Transverse colon (tissue), 4 donors: ENCODE data around the gene ABCG2. TPM values are rescaled to one million over a fixed set of nuclear protein-coding genes. Genes with fewer than 3 reads are reported as not detected.

Source experiments
- DNase-seq: peaks from one replicate; pipeline ENCODE4 v3.0.0-alpha.2; 2019
- H3K27ac ChIP-seq, 4 donors: fragments of 200-600 bp; sonication (generic); 2 replicates each; pipeline ENCODE4 v1.5.1; 2016 to 2018; ENCODE audit warnings: inconsistent platforms in 4 of 4
- H3K27me3 ChIP-seq: fragments of 200-600 bp; sonication (generic); 2 replicates; pipeline ENCODE4 v1.5.1; 2017; ENCODE audit warnings: inconsistent platforms
- H3K36me3 ChIP-seq, 4 donors: fragments of 200-600 bp; sonication (generic); 2 replicates each; pipeline ENCODE4 v1.5.1; 2017 to 2019; ENCODE audit warnings: inconsistent platforms in 4 of 4
- H3K4me1 ChIP-seq, 4 donors: fragments of 200-600 bp; sonication (generic); 2 replicates each; pipeline ENCODE4 v1.5.1; 2017 to 2020; ENCODE audit warnings: inconsistent platforms in 4 of 4
- H3K4me3 ChIP-seq, 4 donors: fragments of 200-600 bp; sonication (generic); 1 replicate in 1 of 4; 2 replicates in 3 of 4; pipeline versions ENCODE4 v1.5.1 to v1.6.1; 2017 to 2019; ENCODE audit warnings: inconsistent platforms in 4 of 4
- H3K9me3 ChIP-seq, 2 donors: fragments of 200-600 bp; sonication (generic); 2 replicates each; pipeline ENCODE4 v1.5.1; 2017 to 2019; ENCODE audit warnings: inconsistent platforms in 2 of 2
- CTCF ChIP-seq, 5 experiments: fragments of 200-600 bp in 3 of 5; fragments of 450-650 bp in 2 of 5; sonication (generic) in 3 of 5; IDR thresholded peaks; 1 replicate in 2 of 5; 2 replicates in 3 of 5; pipeline ENCODE4 v1.5.1; 2016 to 2017; ENCODE audit warnings: antibody characterized with exemption in 5 of 5, inconsistent platforms in 3 of 5, mild to moderate bottlenecking in 2 of 5, moderate library complexity in 1 of 5
- EP300 ChIP-seq: sonication (generic); formaldehyde crosslinking; IDR thresholded peaks from one replicate; pipeline ENCODE4 v1.6.1; 2017; ENCODE audit warnings: antibody characterized with exemption, low read depth
- POLR2A ChIP-seq: fragments of 450-650 bp; IDR thresholded peaks from one replicate; pipeline ENCODE4 v1.6.1; 2016; ENCODE audit warnings: antibody characterized with exemption, mild to moderate bottlenecking, moderate library complexity
- POLR2AphosphoS5 ChIP-seq, 3 donors: sonication (generic); formaldehyde crosslinking; IDR thresholded peaks; one replicate each; pipeline ENCODE4 v1.6.1; 2016; ENCODE audit warnings: antibody characterized with exemption in 3 of 3
- WGBS, 2 donors: methylation state at CpG; one replicate each; pipeline ENCODE4 v1.1.5; 2018; ENCODE audit warnings: low coverage in 1 of 2; 5-methylcytosine and 5-hydroxymethylcytosine counted together
- in situ Hi-C, 4 donors: fragments of 200-750 bp; cut with MboI; loops; one replicate each; pipeline versions ENCODE4 v1.15.0 to v1.15.1; 2017; ENCODE audit warnings: low sequenced_read_pairs in 3 of 4, low pct_ligation_motif_present in 1 of 4, low pct_unique_long_range_greater_than_20kb in 1 of 4
- intact Hi-C: fragments of 100-400 bp; cut with DNase I; formaldehyde crosslinking; loops from one replicate; pipeline ENCODE4 v1.15.1; 2023; ENCODE audit warnings: low total_unique reads
- total RNA-seq, 4 donors: library from RNA; depleted of rRNA; stranded (reverse); fragments of >200 nt; gene quantifications; one replicate each; pipeline ENCODE4 v1.1.0, GENCODE V29; 2016

The ABCG2 gene
- total RNA-seq, 4 donors from 2014 or later = 5.6 to 36.6 (median 21.4) TPM

- TF ChIP-seq POLR2A (no peak), POLR2AphosphoS5 (IDR thresholded peaks at IDR 0.05) (no peak), EP300 (no peak), CTCF (IDR thresholded peaks at IDR 0.05) (no peak)
- no peak for DNase-seq
- Histone ChIP-seq H3K4me1 (peaks cover 4 to 38% (median 21%) of the 10 kb centered on the region in 4 donors), H3K36me3 (no peaks in the 10 kb centered on the region), H3K27ac (no peak overlapping the region), H3K4me3 (no peak overlapping the region), H3K9me3 (no peaks in the 10 kb centered on the region), H3K27me3 (no peaks in the 10 kb centered on the region)
- WGBS, 2 donors = 61 to 71% methylated on average over 2 to 4 of the region's 4 CpGs
- intact Hi-C loops (no loop called here), in situ Hi-C loops (no loop called here)
Observed at GRCh38 chr4:88104902-88105610, 53.4 kb downstream of the ABCG2 start.

- intact Hi-C loops = no loop called here
- 87 to 89% methylated on average over 7 of the region's 7 CpGs for WGBS, 2 donors
- no peak for TF ChIP-seq POLR2AphosphoS5 (IDR thresholded peaks at IDR 0.05)
- no peak for TF ChIP-seq CTCF (IDR thresholded peaks at IDR 0.05)
- TF ChIP-seq POLR2A = no peak
- TF ChIP-seq EP300 = no peak
- DNase-seq = no peak
- no peak overlapping the region for H3K27ac ChIP-seq
- no peaks in the 10 kb centered on the region for H3K36me3 ChIP-seq
- peaks cover 0 to 7% (median under 1%) of the 10 kb centered on the region in 4 donors for H3K4me1 ChIP-seq
- in situ Hi-C loops = no loop called here
- no peaks in the 10 kb centered on the region for H3K27me3 ChIP-seq
- H3K4me3 ChIP-seq = no peak overlapping the region
- H3K9me3 ChIP-seq = no peaks in the 10 kb centered on the region
Observed at GRCh38 chr4:88102026-88102425, 56.4 kb downstream of the ABCG2 start.

- no peak overlapping the region for H3K4me3 ChIP-seq
- H3K27ac ChIP-seq = no peak overlapping the region
- H3K36me3 ChIP-seq = no peaks in the 10 kb centered on the region
- TF ChIP-seq EP300 = no peak
- TF ChIP-seq POLR2AphosphoS5 (IDR thresholded peaks at IDR 0.05) = no peak
- TF ChIP-seq POLR2A = no peak
- intact Hi-C loops (no loop called here), in situ Hi-C loops (no loop called here)
- H3K4me1 ChIP-seq = peaks cover 0 to 1% (median 0%) of the 10 kb centered on the region in 4 donors
- no peaks in the 10 kb centered on the region for H3K27me3 ChIP-seq
- DNase-seq = no peak
- WGBS, 2 donors = 59 to 82% methylated on average over 5 to 6 of the region's 6 CpGs
- H3K9me3 ChIP-seq = no peaks in the 10 kb centered on the region
Observed at GRCh38 chr4:88101165-88101564, 57.3 kb downstream of the ABCG2 start.

DNA sequence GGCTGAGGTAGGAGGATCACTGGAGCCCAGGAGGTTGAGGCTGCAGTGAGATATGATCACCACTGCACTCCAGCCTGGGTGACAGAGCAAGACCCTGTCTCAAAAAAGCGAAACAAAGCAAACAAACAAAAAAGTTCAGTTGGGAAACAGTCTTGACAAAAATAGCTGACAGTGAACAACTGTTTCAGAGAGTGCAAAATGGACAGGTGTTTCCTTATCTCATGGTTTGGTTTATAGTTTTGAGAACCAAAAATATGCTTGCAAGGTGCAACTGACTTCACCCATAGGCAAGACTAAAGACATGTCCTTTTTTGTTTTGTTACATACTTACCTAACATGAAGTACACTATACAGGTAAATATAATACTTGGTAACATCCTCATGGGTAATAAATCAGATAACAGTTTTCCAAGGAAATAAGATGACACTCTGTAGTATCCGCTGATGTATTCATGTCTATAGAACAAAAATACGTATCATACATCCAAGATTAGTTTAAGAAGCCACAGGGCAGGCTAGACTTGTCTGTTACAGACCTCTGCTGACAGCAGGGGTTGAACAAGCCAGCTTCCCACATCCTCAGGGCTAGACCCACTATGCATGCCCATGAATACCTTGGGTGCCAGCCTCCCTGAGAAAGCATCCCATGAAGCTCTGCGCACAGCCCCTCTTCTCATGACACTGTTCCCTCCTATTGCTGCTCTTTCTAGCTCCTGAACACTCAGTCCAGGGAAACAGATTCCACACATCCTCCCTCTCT, 59.3 kb downstream of the ABCG2 start:
- no peak for DNase-seq
- in situ Hi-C loops (no loop called here), intact Hi-C loops (no loop called here)
- no peaks in the 10 kb centered on the region for H3K36me3 ChIP-seq
- 86% methylated on average over 4 of the region's 4 CpGs for WGBS, 2 donors
- TF ChIP-seq POLR2A (no peak), POLR2AphosphoS5 (IDR thresholded peaks at IDR 0.05) (no peak), EP300 (no peak), CTCF (IDR thresholded peaks at IDR 0.05) (no peak)
- no peaks in the 10 kb centered on the region for H3K9me3 ChIP-seq
- H3K27ac ChIP-seq = no peak overlapping the region
- H3K4me3 ChIP-seq = no peak overlapping the region
- H3K4me1 ChIP-seq = no peaks in the 10 kb centered on the region
- H3K27me3 ChIP-seq = no peaks in the 10 kb centered on the region
